ENCODE measurements around the gene DGCR6L.
"Not testable (repeated sequence)": the region's sequence is repeated elsewhere in the genome, so short reads cannot be mapped to it uniquely, and the experiment has no call there.

Gene DGCR6L

GRCh38 chr22:20291249-20291586 lies 28.6 kb downstream of the DGCR6L start:
- TF ChIP-seq CTCF (IDR thresholded peaks at IDR 0.05; ENCODE audit: poor library complexity, severe bottlenecking), result no peak
- DNase-seq (ENCODE audit: low spot score), result no peak
- H3K27me3 ChIP-seq (ENCODE audit: insufficient read depth, poor library complexity, severe bottlenecking), result no peaks in the 10 kb centered on the region
- no peak for ATAC-seq (ENCODE audit: low read depth)
- no peak overlapping the region for H3K27ac ChIP-seq (ENCODE audit: poor library complexity, severe bottlenecking)
- no peak overlapping the region for H3K4me3 ChIP-seq (ENCODE audit: severe bottlenecking)
- H3K9me3 ChIP-seq (ENCODE audit: severe bottlenecking), result no peaks in the 10 kb centered on the region
- H3K4me1 ChIP-seq (ENCODE audit: insufficient read depth, poor library complexity, severe bottlenecking), result no peaks in the 10 kb centered on the region
- H3K36me3 ChIP-seq (ENCODE audit: low read depth), result no peaks in the 10 kb centered on the region

GRCh38 chr22:20290578-20291248 lies 29.1 kb downstream of the DGCR6L start:
- Histone ChIP-seq H3K27ac (ENCODE audit: poor library complexity, severe bottlenecking) (no peak overlapping the region), H3K27me3 (ENCODE audit: insufficient read depth, poor library complexity, severe bottlenecking) (no peaks in the 10 kb centered on the region), H3K4me3 (ENCODE audit: severe bottlenecking) (no peak overlapping the region), H3K9me3 (ENCODE audit: severe bottlenecking) (no peaks in the 10 kb centered on the region), H3K4me1 (ENCODE audit: insufficient read depth, poor library complexity, severe bottlenecking) (no peaks in the 10 kb centered on the region), H3K36me3 (ENCODE audit: low read depth) (no peaks in the 10 kb centered on the region)
- ATAC-seq (ENCODE audit: low read depth) (no peak), DNase-seq (ENCODE audit: low spot score) (no peak)
- TF ChIP-seq CTCF (IDR thresholded peaks at IDR 0.05; ENCODE audit: poor library complexity, severe bottlenecking), result no peak

- DNase-seq (ENCODE audit: low spot score), result no peak
- no peak for TF ChIP-seq CTCF (IDR thresholded peaks at IDR 0.05; ENCODE audit: poor library complexity, severe bottlenecking)
- no peaks in the 10 kb centered on the region for H3K9me3 ChIP-seq (ENCODE audit: severe bottlenecking)
- no peak overlapping the region for H3K4me3 ChIP-seq (ENCODE audit: severe bottlenecking)
- no peak for ATAC-seq (ENCODE audit: low read depth)
- H3K36me3 ChIP-seq (ENCODE audit: low read depth), result no peaks in the 10 kb centered on the region
- H3K27ac ChIP-seq (ENCODE audit: poor library complexity, severe bottlenecking), result no peak overlapping the region
- no peaks in the 10 kb centered on the region for H3K4me1 ChIP-seq (ENCODE audit: insufficient read depth, poor library complexity, severe bottlenecking)
- H3K27me3 ChIP-seq (ENCODE audit: insufficient read depth, poor library complexity, severe bottlenecking), result no peaks in the 10 kb centered on the region
Measured at GRCh38 chr22:20290045-20290392, 29.8 kb downstream of the DGCR6L start.

- not testable (repeated sequence) for ATAC-seq (ENCODE audit: low read depth); H3K36me3 ChIP-seq (ENCODE audit: low read depth); H3K4me3 ChIP-seq (ENCODE audit: severe bottlenecking); H3K27ac ChIP-seq (ENCODE audit: poor library complexity, severe bottlenecking); DNase-seq (ENCODE audit: low spot score); H3K9me3 ChIP-seq (ENCODE audit: severe bottlenecking); H3K27me3 ChIP-seq (ENCODE audit: insufficient read depth, poor library complexity, severe bottlenecking); H3K4me1 ChIP-seq (ENCODE audit: insufficient read depth, poor library complexity, severe bottlenecking)
Measured at GRCh38 chr22:20289182-20290044, 30.4 kb downstream of the DGCR6L start.

GRCh38 chr22:20286784-20287423 lies 33.0 kb downstream of the DGCR6L start:
- not testable (repeated sequence) for H3K4me1 ChIP-seq (ENCODE audit: insufficient read depth, poor library complexity, severe bottlenecking); H3K4me3 ChIP-seq (ENCODE audit: severe bottlenecking); DNase-seq (ENCODE audit: low spot score); H3K27ac ChIP-seq (ENCODE audit: poor library complexity, severe bottlenecking); H3K9me3 ChIP-seq (ENCODE audit: severe bottlenecking); H3K36me3 ChIP-seq (ENCODE audit: low read depth); H3K27me3 ChIP-seq (ENCODE audit: insufficient read depth, poor library complexity, severe bottlenecking); ATAC-seq (ENCODE audit: low read depth)

- not testable (repeated sequence) for H3K36me3 ChIP-seq (ENCODE audit: low read depth); H3K27me3 ChIP-seq (ENCODE audit: insufficient read depth, poor library complexity, severe bottlenecking); H3K9me3 ChIP-seq (ENCODE audit: severe bottlenecking); H3K4me1 ChIP-seq (ENCODE audit: insufficient read depth, poor library complexity, severe bottlenecking); DNase-seq (ENCODE audit: low spot score); H3K27ac ChIP-seq (ENCODE audit: poor library complexity, severe bottlenecking); ATAC-seq (ENCODE audit: low read depth); H3K4me3 ChIP-seq (ENCODE audit: severe bottlenecking)
Measured at GRCh38 chr22:20286312-20286660, 33.6 kb downstream of the DGCR6L start.
